ENCODE results near the gene SSH2. TPM values are rescaled to one million over a fixed set of nuclear protein-coding genes. Genes with fewer than 3 reads are reported as not detected.

Gene SSH2
- total and polyA plus RNA-seq, 8 donors: 23.5 to 85.5 (median 24.1) TPM

DNA sequence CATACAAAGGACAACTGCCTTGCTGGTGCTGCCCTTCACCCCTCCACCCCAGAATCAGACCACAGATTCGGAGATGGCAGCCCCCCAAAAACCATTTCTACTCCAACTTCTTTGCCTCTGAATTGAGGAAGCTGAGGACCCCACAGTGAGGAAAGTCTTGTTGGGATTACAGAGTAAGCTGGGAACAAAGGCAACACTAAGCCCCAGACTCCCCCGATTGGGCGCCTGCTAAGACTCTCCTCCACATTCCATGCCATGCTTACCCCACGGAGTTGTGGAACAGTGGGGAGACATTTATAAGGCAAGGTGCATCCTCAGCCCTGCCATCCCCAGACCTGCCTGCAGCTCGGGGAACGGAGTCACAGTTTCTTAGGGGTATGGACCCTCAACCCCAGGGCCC, 342.4 kb downstream of the SSH2 start:
- Histone ChIP-seq H3K4me1 (peaks cover 41 to 87% of the 10 kb centered on the region in 2 donors), H3K27me3 (peaks cover 0 to 25% of the 10 kb centered on the region in 2 donors), H3K36me3 (peaks cover 0 to 6% of the 10 kb centered on the region in 2 donors), H3K27ac (peak overlapping the region in 1 of 2 donors; percentile 80), H3K4me3 (peak overlapping the region in 1 of 2 donors; percentile 77), H3K9me3 (no peaks in the 10 kb centered on the region)
- TF ChIP-seq, protein P1, sequence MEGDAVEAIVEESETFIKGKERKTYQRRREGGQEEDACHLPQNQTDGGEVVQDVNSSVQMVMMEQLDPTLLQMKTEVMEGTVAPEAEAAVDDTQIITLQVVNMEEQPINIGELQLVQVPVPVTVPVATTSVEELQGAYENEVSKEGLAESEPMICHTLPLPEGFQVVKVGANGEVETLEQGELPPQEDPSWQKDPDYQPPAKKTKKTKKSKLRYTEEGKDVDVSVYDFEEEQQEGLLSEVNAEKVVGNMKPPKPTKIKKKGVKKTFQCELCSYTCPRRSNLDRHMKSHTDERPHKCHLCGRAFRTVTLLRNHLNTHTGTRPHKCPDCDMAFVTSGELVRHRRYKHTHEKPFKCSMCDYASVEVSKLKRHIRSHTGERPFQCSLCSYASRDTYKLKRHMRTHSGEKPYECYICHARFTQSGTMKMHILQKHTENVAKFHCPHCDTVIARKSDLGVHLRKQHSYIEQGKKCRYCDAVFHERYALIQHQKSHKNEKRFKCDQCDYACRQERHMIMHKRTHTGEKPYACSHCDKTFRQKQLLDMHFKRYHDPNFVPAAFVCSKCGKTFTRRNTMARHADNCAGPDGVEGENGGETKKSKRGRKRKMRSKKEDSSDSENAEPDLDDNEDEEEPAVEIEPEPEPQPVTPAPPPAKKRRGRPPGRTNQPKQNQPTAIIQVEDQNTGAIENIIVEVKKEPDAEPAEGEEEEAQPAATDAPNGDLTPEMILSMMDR (IDR thresholded peaks at IDR 0.05): no peak
- DNase-seq (no peak), ATAC-seq (no peak)
- intact Hi-C loops (cut with DNase I): no loop called here

DNA sequence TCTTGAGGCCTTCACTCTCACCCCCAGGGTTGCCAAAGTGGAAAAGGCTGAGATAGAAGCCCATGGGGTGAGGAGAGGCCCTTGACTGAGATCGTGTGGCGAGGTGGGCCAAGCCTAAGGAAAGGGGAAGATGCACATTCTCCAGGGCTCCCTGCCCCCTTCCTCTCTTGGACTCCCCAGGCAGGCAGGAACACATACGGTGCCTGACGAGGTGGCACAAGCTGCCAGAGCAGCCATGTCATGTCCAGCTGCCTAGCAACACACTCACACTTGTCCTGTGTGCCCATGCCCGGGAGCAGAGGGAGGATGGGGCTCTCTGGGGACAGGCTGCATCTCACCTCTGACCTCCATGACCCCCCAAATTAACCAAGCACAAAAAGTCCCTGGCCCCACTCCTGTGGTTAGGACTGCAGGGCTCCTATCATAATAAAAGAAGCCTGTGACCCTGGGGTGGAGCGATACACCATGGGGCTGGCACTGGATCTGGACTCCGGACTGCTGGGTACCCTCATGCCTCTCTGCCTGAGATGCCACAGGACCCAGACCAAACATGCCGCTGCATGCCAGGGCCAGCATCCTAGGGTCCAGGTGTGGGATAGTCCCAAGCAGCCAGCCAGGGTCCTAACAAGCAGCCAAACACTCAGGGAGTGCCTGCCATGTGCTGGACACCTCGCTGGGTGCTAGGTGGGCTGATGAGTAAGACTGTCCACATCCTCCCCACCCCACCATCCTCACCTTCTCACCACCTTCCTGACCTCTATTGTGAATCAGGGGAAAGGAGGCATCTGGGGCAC, 343.2 kb downstream of the SSH2 start:
- ATAC-seq (no peak), DNase-seq (no peak)
- intact Hi-C loops (cut with DNase I): no loop called here
- peak overlapping the region in 1 of 2 donors; percentile 77 for H3K4me3 ChIP-seq
- TF ChIP-seq, protein P1 (IDR thresholded peaks at IDR 0.05): no peak
- H3K9me3 ChIP-seq: no peaks in the 10 kb centered on the region
- peaks cover 0 to 17% of the 10 kb centered on the region in 2 donors for H3K27me3 ChIP-seq
- H3K27ac ChIP-seq: peak overlapping the region in 1 of 2 donors; percentile 68
- peaks cover 0 to 13% of the 10 kb centered on the region in 2 donors for H3K36me3 ChIP-seq
- peaks cover 34 to 80% of the 10 kb centered on the region in 2 donors for H3K4me1 ChIP-seq

DNA sequence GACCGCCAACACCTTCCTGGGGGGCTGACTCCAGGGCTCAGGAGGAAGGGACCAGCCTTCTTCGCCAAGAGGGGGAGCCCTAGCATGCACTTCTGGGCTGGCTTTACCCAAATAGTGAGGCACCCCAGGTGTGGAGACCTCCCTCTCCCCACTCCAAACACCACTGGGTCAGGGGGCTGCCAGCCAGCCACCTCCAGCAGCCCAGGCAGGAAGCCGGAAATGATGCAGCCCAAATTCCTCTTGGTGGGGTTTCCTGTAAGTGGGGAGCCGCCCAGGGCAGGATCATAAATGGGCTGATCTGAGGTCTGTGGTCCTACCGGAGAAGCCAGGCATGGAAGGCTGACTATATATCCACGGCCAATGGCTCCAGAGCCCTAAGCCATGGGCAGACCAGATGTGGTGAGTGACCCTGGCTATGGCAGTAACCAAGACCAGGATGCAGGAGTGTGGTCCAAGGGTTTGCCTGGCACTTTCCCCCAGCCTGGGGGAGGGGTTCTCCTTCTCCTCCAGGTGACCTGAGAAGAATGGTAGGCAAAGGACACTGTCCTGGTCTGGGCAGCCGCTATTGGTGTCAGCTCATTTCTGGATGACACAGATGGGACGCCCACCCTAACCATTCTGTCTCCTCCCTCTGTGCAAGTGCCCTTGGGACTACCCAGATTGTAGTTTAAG, 344.8 kb downstream of the SSH2 start:
- peak in 1 of 4 donors; percentile 50 for DNase-seq
- peak overlapping the region; percentile 5 to 77 for H3K4me3 ChIP-seq
- intact Hi-C loops (cut with DNase I): no loop called here
- TF ChIP-seq, protein P1 (IDR thresholded peaks at IDR 0.05): no peak
- peaks cover 20 to 70% of the 10 kb centered on the region in 2 donors for H3K4me1 ChIP-seq
- peaks cover 0 to 24% of the 10 kb centered on the region in 2 donors for H3K36me3 ChIP-seq
- H3K27ac ChIP-seq: peak overlapping the region; percentile 68 to 75
- ATAC-seq: no peak
- H3K27me3 ChIP-seq: peaks cover 0 to under 1% of the 10 kb centered on the region in 2 donors
- no peaks in the 10 kb centered on the region for H3K9me3 ChIP-seq

DNA sequence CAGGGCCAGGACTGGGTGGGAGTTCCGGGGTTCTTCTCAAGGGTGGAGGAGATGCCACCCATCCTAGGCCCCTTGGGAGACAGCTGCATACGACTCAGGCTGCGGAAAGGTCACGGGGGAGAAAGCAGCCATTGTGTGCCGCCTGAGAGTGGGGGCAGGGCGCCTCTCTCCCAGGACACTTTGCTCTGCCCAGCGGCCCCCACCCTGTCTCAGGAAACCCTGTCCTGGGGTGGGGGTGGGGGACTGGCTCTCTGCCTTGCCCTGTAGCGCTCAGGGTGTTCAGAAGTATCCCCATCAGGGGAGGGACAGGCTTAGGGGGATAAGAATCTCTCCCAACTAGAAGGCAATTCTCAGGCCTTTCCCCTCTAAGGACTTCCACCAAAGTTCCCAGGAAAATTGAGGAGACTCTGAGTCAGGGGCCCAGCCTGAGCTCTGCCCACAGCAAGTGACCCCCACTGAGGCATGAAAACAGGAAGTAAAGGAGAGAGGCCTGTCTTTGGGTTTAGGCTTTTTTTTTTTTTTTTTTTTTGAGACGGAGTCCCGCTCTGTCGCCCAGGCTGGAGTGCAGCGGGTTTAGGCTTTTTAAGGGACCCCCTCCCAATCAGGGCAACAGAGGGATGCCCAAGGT, 345.5 kb downstream of the SSH2 start:
- intact Hi-C loops (cut with DNase I): no loop called here
- H3K4me1 ChIP-seq: peaks cover 15 to 66% of the 10 kb centered on the region in 2 donors
- no peaks in the 10 kb centered on the region for H3K9me3 ChIP-seq
- TF ChIP-seq, protein P1 (IDR thresholded peaks at IDR 0.05): no peak
- peaks cover 0 to 28% of the 10 kb centered on the region in 2 donors for H3K36me3 ChIP-seq
- ATAC-seq: no peak
- H3K27me3 ChIP-seq: no peaks in the 10 kb centered on the region
- peak overlapping the region in 1 of 2 donors; percentile 77 for H3K4me3 ChIP-seq
- peak overlapping the region; percentile 68 to 75 for H3K27ac ChIP-seq
- DNase-seq: peak in 1 of 4 donors; percentile 56
